ENCODE measurements around the gene FAM89A.
A peak's percentile ranks its signal among the peaks of the same experiment; 100 is the strongest.
"Not testable (repeated sequence)": the region's sequence is repeated elsewhere in the genome, so short reads cannot be mapped to it uniquely, and the experiment has no call there.

Gene FAM89A

GRCh38 chr1:231046730-231047395, 6.8 kb upstream of the FAM89A start:
- no peak overlapping the region for H3K4me3 ChIP-seq (ENCODE audit: low read length in 2 of 2)
- H3K27me3 ChIP-seq (ENCODE audit: control insufficient read depth in 2 of 2, insufficient read depth in 2 of 2, low read length in 2 of 2) = peaks cover 0 to 8% of the 10 kb centered on the region in 2 donors
- H3K36me3 ChIP-seq (ENCODE audit: control insufficient read depth in 2 of 2, insufficient read depth in 2 of 2, low read length in 2 of 2) = no peaks in the 10 kb centered on the region
- H3K27ac ChIP-seq (ENCODE audit: low read depth in 2 of 2, low read length in 2 of 2) = no peak overlapping the region
- H3K9me3 ChIP-seq (ENCODE audit: control insufficient read depth in 2 of 2, low read length in 2 of 2) = peaks cover 4 to 7% of the 10 kb centered on the region in 2 donors
- H3K9ac ChIP-seq (ENCODE audit: low read depth in 1 of 2, low read length in 2 of 2) = no peak overlapping the region
- H3K4me1 ChIP-seq (ENCODE audit: control insufficient read depth in 2 of 2, insufficient read depth in 2 of 2, low read length in 2 of 2) = no peaks in the 10 kb centered on the region

GRCh38 chr1:231045921-231046729, 6.1 kb upstream of the FAM89A start:
- H3K4me3 ChIP-seq (ENCODE audit: low read length in 2 of 2); H3K9ac ChIP-seq (ENCODE audit: low read depth in 1 of 2, low read length in 2 of 2); H3K36me3 ChIP-seq (ENCODE audit: control insufficient read depth in 2 of 2, insufficient read depth in 2 of 2, low read length in 2 of 2); H3K27ac ChIP-seq (ENCODE audit: low read depth in 2 of 2, low read length in 2 of 2); H3K9me3 ChIP-seq (ENCODE audit: control insufficient read depth in 2 of 2, low read length in 2 of 2); H3K4me1 ChIP-seq (ENCODE audit: control insufficient read depth in 2 of 2, insufficient read depth in 2 of 2, low read length in 2 of 2): not testable (repeated sequence)
- peaks cover 0 to 11% of the 10 kb centered on the region in 2 donors for H3K27me3 ChIP-seq (ENCODE audit: control insufficient read depth in 2 of 2, insufficient read depth in 2 of 2, low read length in 2 of 2)

GRCh38 chr1:231045286-231045685, 5.2 kb upstream of the FAM89A start:
- H3K4me3 ChIP-seq (ENCODE audit: low read length in 2 of 2) = no peak overlapping the region
- no peak overlapping the region for H3K27ac ChIP-seq (ENCODE audit: low read depth in 2 of 2, low read length in 2 of 2)
- peaks cover 0 to 11% of the 10 kb centered on the region in 2 donors for H3K27me3 ChIP-seq (ENCODE audit: control insufficient read depth in 2 of 2, insufficient read depth in 2 of 2, low read length in 2 of 2)
- H3K36me3 ChIP-seq (ENCODE audit: control insufficient read depth in 2 of 2, insufficient read depth in 2 of 2, low read length in 2 of 2) = no peaks in the 10 kb centered on the region
- peaks cover 4 to 7% of the 10 kb centered on the region in 2 donors for H3K9me3 ChIP-seq (ENCODE audit: control insufficient read depth in 2 of 2, low read length in 2 of 2)
- H3K9ac ChIP-seq (ENCODE audit: low read depth in 1 of 2, low read length in 2 of 2) = no peak overlapping the region
- peaks cover 1 to 2% of the 10 kb centered on the region in 2 donors for H3K4me1 ChIP-seq (ENCODE audit: control insufficient read depth in 2 of 2, insufficient read depth in 2 of 2, low read length in 2 of 2)

GRCh38 chr1:231044588-231044987, 4.5 kb upstream of the FAM89A start:
- Histone ChIP-seq H3K27me3 (ENCODE audit: control insufficient read depth in 2 of 2, insufficient read depth in 2 of 2, low read length in 2 of 2) (peaks cover 0 to 11% of the 10 kb centered on the region in 2 donors), H3K4me1 (ENCODE audit: control insufficient read depth in 2 of 2, insufficient read depth in 2 of 2, low read length in 2 of 2) (peaks cover 2 to 3% of the 10 kb centered on the region in 2 donors), H3K4me3 (ENCODE audit: low read length in 2 of 2) (no peak overlapping the region), H3K36me3 (ENCODE audit: control insufficient read depth in 2 of 2, insufficient read depth in 2 of 2, low read length in 2 of 2) (no peaks in the 10 kb centered on the region), H3K27ac (ENCODE audit: low read depth in 2 of 2, low read length in 2 of 2) (no peak overlapping the region), H3K9me3 (ENCODE audit: control insufficient read depth in 2 of 2, low read length in 2 of 2) (peaks cover 4 to 7% of the 10 kb centered on the region in 2 donors), H3K9ac (ENCODE audit: low read depth in 1 of 2, low read length in 2 of 2) (no peak overlapping the region)

- peaks cover 0 to 8% of the 10 kb centered on the region in 2 donors for H3K27me3 ChIP-seq (ENCODE audit: control insufficient read depth in 2 of 2, insufficient read depth in 2 of 2, low read length in 2 of 2)
- no peak overlapping the region for H3K4me3 ChIP-seq (ENCODE audit: low read length in 2 of 2)
- peaks cover 4 to 7% of the 10 kb centered on the region in 2 donors for H3K9me3 ChIP-seq (ENCODE audit: control insufficient read depth in 2 of 2, low read length in 2 of 2)
- H3K27ac ChIP-seq (ENCODE audit: low read depth in 2 of 2, low read length in 2 of 2) = no peak overlapping the region
- H3K36me3 ChIP-seq (ENCODE audit: control insufficient read depth in 2 of 2, insufficient read depth in 2 of 2, low read length in 2 of 2) = no peaks in the 10 kb centered on the region
- H3K4me1 ChIP-seq (ENCODE audit: control insufficient read depth in 2 of 2, insufficient read depth in 2 of 2, low read length in 2 of 2) = peaks cover 7 to 8% of the 10 kb centered on the region in 2 donors
- H3K9ac ChIP-seq (ENCODE audit: low read depth in 1 of 2, low read length in 2 of 2) = no peak overlapping the region
Measured at GRCh38 chr1:231041719-231042261, 1.7 kb upstream of the FAM89A start.

GRCh38 chr1:231040800-231041718, 1.0 kb upstream of the FAM89A start:
- Histone ChIP-seq H3K9me3 (ENCODE audit: control insufficient read depth in 2 of 2, low read length in 2 of 2) (peaks cover 4 to 7% of the 10 kb centered on the region in 2 donors), H3K9ac (ENCODE audit: low read depth in 1 of 2, low read length in 2 of 2) (peak overlapping the region in 1 of 2 donors; percentile 39), H3K27ac (ENCODE audit: low read depth in 2 of 2, low read length in 2 of 2) (no peak overlapping the region), H3K4me1 (ENCODE audit: control insufficient read depth in 2 of 2, insufficient read depth in 2 of 2, low read length in 2 of 2) (peaks cover 7 to 8% of the 10 kb centered on the region in 2 donors), H3K36me3 (ENCODE audit: control insufficient read depth in 2 of 2, insufficient read depth in 2 of 2, low read length in 2 of 2) (no peaks in the 10 kb centered on the region), H3K4me3 (ENCODE audit: low read length in 2 of 2) (peak overlapping the region in 1 of 2 donors; percentile 66), H3K27me3 (ENCODE audit: control insufficient read depth in 2 of 2, insufficient read depth in 2 of 2, low read length in 2 of 2) (peaks cover 0 to 7% of the 10 kb centered on the region in 2 donors)

GRCh38 chr1:231039161-231040018, 664 bp downstream of the FAM89A start:
- Histone ChIP-seq H3K27ac (ENCODE audit: low read depth in 2 of 2, low read length in 2 of 2) (no peak overlapping the region), H3K9me3 (ENCODE audit: control insufficient read depth in 2 of 2, low read length in 2 of 2) (peaks cover 0 to under 1% of the 10 kb centered on the region in 2 donors), H3K9ac (ENCODE audit: low read depth in 1 of 2, low read length in 2 of 2) (peak overlapping the region; percentile 32 to 66), H3K4me3 (ENCODE audit: low read length in 2 of 2) (peak overlapping the region; percentile 68 to 69), H3K4me1 (ENCODE audit: control insufficient read depth in 2 of 2, insufficient read depth in 2 of 2, low read length in 2 of 2) (peaks cover 7 to 8% of the 10 kb centered on the region in 2 donors), H3K27me3 (ENCODE audit: control insufficient read depth in 2 of 2, insufficient read depth in 2 of 2, low read length in 2 of 2) (peaks cover 0 to 5% of the 10 kb centered on the region in 2 donors), H3K36me3 (ENCODE audit: control insufficient read depth in 2 of 2, insufficient read depth in 2 of 2, low read length in 2 of 2) (no peaks in the 10 kb centered on the region)

- H3K36me3 ChIP-seq (ENCODE audit: control insufficient read depth in 2 of 2, insufficient read depth in 2 of 2, low read length in 2 of 2) = no peaks in the 10 kb centered on the region
- H3K4me3 ChIP-seq (ENCODE audit: low read length in 2 of 2) = no peak overlapping the region
- H3K9ac ChIP-seq (ENCODE audit: low read depth in 1 of 2, low read length in 2 of 2) = no peak overlapping the region
- peaks cover 0 to 5% of the 10 kb centered on the region in 2 donors for H3K27me3 ChIP-seq (ENCODE audit: control insufficient read depth in 2 of 2, insufficient read depth in 2 of 2, low read length in 2 of 2)
- H3K4me1 ChIP-seq (ENCODE audit: control insufficient read depth in 2 of 2, insufficient read depth in 2 of 2, low read length in 2 of 2) = peaks cover 7 to 8% of the 10 kb centered on the region in 2 donors
- H3K9me3 ChIP-seq (ENCODE audit: control insufficient read depth in 2 of 2, low read length in 2 of 2) = no peaks in the 10 kb centered on the region
- no peak overlapping the region for H3K27ac ChIP-seq (ENCODE audit: low read depth in 2 of 2, low read length in 2 of 2)
Measured at GRCh38 chr1:231037585-231038517, 2.2 kb downstream of the FAM89A start.
